Tibial artery (tissue), 4 donors: ENCODE measurements around the gene GFOD1.

Source experiments
- DNase-seq, 2 donors: peaks; one replicate each; pipeline ENCODE4 v3.0.0-alpha.2; 2019
- H3K27ac ChIP-seq, 2 donors: fragments of 200-600 bp; sonication (generic) in 1 of 2; 1 replicate in 1 of 2; 2 replicates in 1 of 2; pipeline ENCODE4 v1.5.1; 2018 to 2019; ENCODE audit warnings: mild to moderate bottlenecking in 1 of 2
- H3K27me3 ChIP-seq, 2 donors: fragments of 200-600 bp; sonication (generic) in 1 of 2; one replicate each; pipeline versions ENCODE4 v1.5.1 to v1.6.0; 2016 to 2019
- H3K36me3 ChIP-seq, 3 donors: fragments of 200-600 bp; sonication (generic) in 2 of 3; one replicate each; pipeline ENCODE4 v1.5.1; 2016 to 2019; ENCODE audit warnings: mild to moderate bottlenecking in 2 of 3
- H3K4me1 ChIP-seq, 4 donors: fragments of 200-600 bp; sonication (generic) in 2 of 4; 1 replicate in 3 of 4; 2 replicates in 1 of 4; pipeline ENCODE4 v1.5.1; 2016 to 2019
- H3K4me3 ChIP-seq, 2 donors: fragments of 200-600 bp; sonication (generic) in 1 of 2; 1 replicate in 1 of 2; 2 replicates in 1 of 2; pipeline ENCODE4 v1.5.1; 2018 to 2019; ENCODE audit warnings: mild to moderate bottlenecking in 2 of 2
- H3K9me3 ChIP-seq, 3 donors: fragments of 200-600 bp; sonication (generic) in 1 of 3; one replicate each; pipeline ENCODE4 v1.5.1; 2016 to 2019
- CTCF ChIP-seq, 2 experiments: fragments of 200-600 bp in 1 of 2; fragments of 450-650 bp in 1 of 2; IDR thresholded peaks; one replicate each; pipeline ENCODE4 v1.5.1; 2017 to 2019; ENCODE audit warnings: antibody characterized with exemption in 2 of 2, mild to moderate bottlenecking in 1 of 2, moderate library complexity in 1 of 2
- intact Hi-C: fragments of 100-400 bp; cut with DNase I; formaldehyde crosslinking; loops from one replicate; pipeline ENCODE4 v1.15.0; 2023; ENCODE audit warnings: low total_unique reads

The GFOD1 gene

GRCh38 chr6:13406781-13407180 is 80.6 kb downstream of the GFOD1 start:
- Histone ChIP-seq H3K4me1 (peaks cover 0 to 86% (median 50%) of the 10 kb centered on the region in 4 donors), H3K27ac (peak overlapping the region; percentile 60 to 95), H3K27me3 (no peaks in the 10 kb centered on the region), H3K4me3 (no peak overlapping the region), H3K9me3 (no peaks in the 10 kb centered on the region), H3K36me3 (no peaks in the 10 kb centered on the region)
- TF ChIP-seq CTCF (IDR thresholded peaks at IDR 0.05), result no peak
- intact Hi-C loops, result no loop called here
- no peak for DNase-seq

GRCh38 chr6:13405961-13406477 is 81.4 kb downstream of the GFOD1 start:
- intact Hi-C loops, result no loop called here
- no peak overlapping the region for H3K4me3 ChIP-seq
- no peak for DNase-seq
- peaks cover 0 to 81% (median 44%) of the 10 kb centered on the region in 4 donors for H3K4me1 ChIP-seq
- no peak for TF ChIP-seq CTCF (IDR thresholded peaks at IDR 0.05)
- no peaks in the 10 kb centered on the region for H3K36me3 ChIP-seq
- no peaks in the 10 kb centered on the region for H3K9me3 ChIP-seq
- no peaks in the 10 kb centered on the region for H3K27me3 ChIP-seq
- H3K27ac ChIP-seq, result peak overlapping the region; percentile 60 to 95

GRCh38 chr6:13404892-13405254 is 82.5 kb downstream of the GFOD1 start:
- no peak for TF ChIP-seq CTCF (IDR thresholded peaks at IDR 0.05)
- intact Hi-C loops, result no loop called here
- H3K4me1 ChIP-seq, result peaks cover 0 to 77% (median 34%) of the 10 kb centered on the region in 4 donors
- no peaks in the 10 kb centered on the region for H3K27me3 ChIP-seq
- H3K36me3 ChIP-seq, result no peaks in the 10 kb centered on the region
- DNase-seq, result no peak
- peak overlapping the region; percentile 60 to 95 for H3K27ac ChIP-seq
- no peaks in the 10 kb centered on the region for H3K9me3 ChIP-seq
- no peak overlapping the region for H3K4me3 ChIP-seq

- Histone ChIP-seq H3K27me3 (no peaks in the 10 kb centered on the region), H3K36me3 (no peaks in the 10 kb centered on the region), H3K9me3 (no peaks in the 10 kb centered on the region), H3K4me1 (peaks cover 0 to 72% (median 33%) of the 10 kb centered on the region in 4 donors), H3K27ac (peak overlapping the region; percentile 60 to 95), H3K4me3 (no peak overlapping the region)
- TF ChIP-seq CTCF (IDR thresholded peaks at IDR 0.05), result no peak
- intact Hi-C loops, result no loop called here
- no peak for DNase-seq
Observed at GRCh38 chr6:13404228-13404891, 83.0 kb downstream of the GFOD1 start.

- Histone ChIP-seq H3K27ac (no peak overlapping the region), H3K27me3 (no peaks in the 10 kb centered on the region), H3K36me3 (no peaks in the 10 kb centered on the region), H3K4me1 (peaks cover 0 to 72% (median 37%) of the 10 kb centered on the region in 4 donors), H3K4me3 (no peak overlapping the region), H3K9me3 (no peaks in the 10 kb centered on the region)
- intact Hi-C loops, result no loop called here
- no peak for DNase-seq
- TF ChIP-seq CTCF (IDR thresholded peaks at IDR 0.05), result no peak
Observed at GRCh38 chr6:13402711-13403110, 84.7 kb downstream of the GFOD1 start.
